K562 (cell line): Measurements from ENCODE around the gene BBC3. TPM values are rescaled to one million over a fixed set of nuclear protein-coding genes. Genes with fewer than 3 reads are reported as not detected.

Source experiments
- ATAC-seq: fragments of 200-7000 bp; cut with Tn5 transposase; 3 replicates; pipeline ENCODE4 v1.9.1; 2020; ENCODE audit warnings: moderate library complexity
- BruUV-seq: library from RNA; stranded (reverse); fragments of 400-500 nt; replicated peaks from 2 replicates; lab custom pipeline; 2021; lab: Mats Ljungman, UMichigan
- CTCF ChIA-PET: fragments of 300-600 bp; formaldehyde crosslinking; extraction: SDS; loops from one replicate; lab custom pipeline; 2021; ENCODE audit warnings: low intra/inter-chr PET ratio; lab: Yijun Ruan, JAX
- POLR2A ChIA-PET: fragments of 300-600, 350-650 bp; sonication (Branson Sonifier 250); formaldehyde crosslinking; extraction: SDS; loops from one replicate; lab custom pipeline; 2021; ENCODE audit warnings: antibody characterized with exemption, inconsistent platforms; lab: Yijun Ruan, JAX
- DNase-seq, 4 experiments: peaks; one replicate each; pipeline versions ENCODE4 v3.0.0 to v3.0.0-alpha.2; 2011 to 2018; ENCODE audit warnings: low spot score in 3 of 4, mixed read lengths in 3 of 4; ENCODE audit errors: extremely low read depth in 1 of 4
- FAIRE-seq: peaks from 2 replicates; lab custom pipeline; 2011; peaks lifted over from hg19 to GRCh38; lab: Jason Lieb, UNC
- H2AFZ ChIP-seq: 2 replicates; pipeline ENCODE4 v1.6.0; 2011; ENCODE audit warnings: low read depth, low read length, control low read depth, inconsistent platforms
- H3K27ac ChIP-seq: fragments of 200-600 bp; 3 replicates; pipeline ENCODE4 v1.8.0; 2011; ENCODE audit warnings: low read depth, mild to moderate bottlenecking, control low read depth, inconsistent platforms, low read length, moderate library complexity, mixed read lengths; ENCODE audit errors: extremely low read depth
- H3K27me3 ChIP-seq, 2 experiments: fragments of 300-600 bp in 1 of 2; 2 replicates in 1 of 2; 3 replicates in 1 of 2; pipeline versions ENCODE4 v1.6.0 to v1.8.0; 2011; ENCODE audit warnings: inconsistent platforms in 2 of 2, low read length in 2 of 2, mild to moderate bottlenecking in 1 of 2, mixed read lengths in 1 of 2, moderate library complexity in 1 of 2; ENCODE audit not compliant: control insufficient read depth in 2 of 2, insufficient read depth in 2 of 2
- H3K36me3 ChIP-seq: fragments of 300-600 bp; 3 replicates; pipeline ENCODE4 v1.8.0; 2011; ENCODE audit warnings: mild to moderate bottlenecking, low read length, inconsistent platforms; ENCODE audit not compliant: control insufficient read depth, insufficient read depth
- H3K4me1 ChIP-seq, 2 experiments: fragments of 200-600 bp in 1 of 2; replicated peaks in 1 of 2; 2 replicates in 1 of 2; 3 replicates in 1 of 2; pipeline versions ENCODE4 v1.5.1 to v1.8.0; 2011; ENCODE audit warnings: inconsistent platforms in 2 of 2, low read length in 2 of 2, mild to moderate bottlenecking in 1 of 2, mixed read lengths in 1 of 2, moderate library complexity in 1 of 2; ENCODE audit not compliant: control insufficient read depth in 2 of 2, insufficient read depth in 2 of 2
- H3K4me2 ChIP-seq: 2 replicates; pipeline ENCODE4 v1.6.1; 2011; ENCODE audit warnings: low read length, control low read depth, inconsistent platforms, mixed read lengths; ENCODE audit not compliant: insufficient read depth
- H3K4me3 ChIP-seq: fragments of 200-600 bp; sonication (generic), shearing (Covaris generic); 2 replicates; pipeline ENCODE4 v1.5.1; 2016; ENCODE audit warnings: control low read depth, inconsistent platforms
- H3K79me2 ChIP-seq: fragments of 200-600 bp; 3 replicates; pipeline ENCODE4 v1.8.0; 2011; ENCODE audit warnings: low read length, inconsistent platforms; ENCODE audit not compliant: control insufficient read depth, insufficient read depth
- H3K9ac ChIP-seq, 2 experiments: 2 replicates each; pipeline versions ENCODE4 v1.6.0 to v1.6.1; 2011; ENCODE audit warnings: low read depth in 2 of 2, low read length in 2 of 2, control low read depth in 1 of 2, inconsistent platforms in 1 of 2, mild to moderate bottlenecking in 1 of 2, mixed read lengths in 1 of 2; ENCODE audit not compliant: insufficient read depth in 1 of 2
- H3K9me1 ChIP-seq: one replicate; pipeline ENCODE4 v1.6.0; 2011; ENCODE audit warnings: inconsistent platforms, mild to moderate bottlenecking, low read length, moderate library complexity; ENCODE audit not compliant: control insufficient read depth, insufficient read depth
- H3K9me3 ChIP-seq: replicated peaks from 2 replicates; pipeline ENCODE4 v1.5.1; 2011; ENCODE audit warnings: low read depth, low read length, inconsistent platforms; ENCODE audit not compliant: control insufficient read depth, insufficient read depth
- H4K20me1 ChIP-seq: replicated peaks from 2 replicates; pipeline ENCODE4 v1.6.1; 2011; ENCODE audit warnings: low read length, inconsistent platforms, mixed read lengths; ENCODE audit not compliant: control insufficient read depth, insufficient read depth
- BMI1 ChIP-seq: fragments of 150-350 bp; IDR thresholded peaks from 2 replicates; pipeline ENCODE4 v1.6.1; 2014; ENCODE audit warnings: low read length
- E2F4 ChIP-seq: sonication (generic); formaldehyde crosslinking; IDR thresholded peaks from 2 replicates; pipeline ENCODE4 v1.8.0; 2022; ENCODE audit warnings: mild to moderate bottlenecking, low read depth, missing genetic modification reagents
- ERF ChIP-seq: fragments of 450-650 bp; formaldehyde crosslinking; IDR thresholded peaks from 2 replicates; pipeline ENCODE4 v1.4.0; 2020; ENCODE audit warnings: mild to moderate bottlenecking, mixed read lengths
- FOXK1 ChIP-seq: sonication (generic); formaldehyde crosslinking; IDR thresholded peaks from 2 replicates; pipeline ENCODE4 v1.8.0; 2022; ENCODE audit warnings: missing genetic modification reagents, mild to moderate bottlenecking, borderline replicate concordance
- GTF2F1 ChIP-seq: IDR thresholded peaks from 2 replicates; pipeline ENCODE4 v1.6.1; 2011; ENCODE audit warnings: low read depth, low read length, improper control_type of control experiment
- HLTF ChIP-seq: fragments of 450-650 bp; IDR thresholded peaks from 2 replicates; pipeline ENCODE4 v1.6.1; 2016
- HOMEZ ChIP-seq: fragments of 250-450 bp; sonication (Bioruptor Pico); IDR thresholded peaks from 2 replicates; pipeline ENCODE4 v1.4.0; 2020; ENCODE audit warnings: mild to moderate bottlenecking, moderate library complexity
- MCM5 ChIP-seq: fragments of 450-650 bp; IDR thresholded peaks from 2 replicates; pipeline ENCODE4 v1.6.1; 2016; ENCODE audit warnings: low read depth
- NFXL1 ChIP-seq: fragments of 450-650 bp; formaldehyde crosslinking; IDR thresholded peaks from 2 replicates; pipeline ENCODE4 v1.4.0; 2021; ENCODE audit warnings: mild to moderate bottlenecking
- NUFIP1 ChIP-seq: fragments of 450-650 bp; IDR thresholded peaks from 2 replicates; pipeline ENCODE4 v1.6.1; 2018; ENCODE audit not compliant: partially characterized antibody
- PREB ChIP-seq: sonication (generic); formaldehyde crosslinking; IDR thresholded peaks from 2 replicates; pipeline ENCODE4 v1.8.1; 2023; ENCODE audit warnings: mild to moderate bottlenecking, missing genetic modification reagents
- RBFOX2 ChIP-seq: fragments of 200-400 bp; formaldehyde crosslinking; IDR thresholded peaks from 2 replicates; pipeline ENCODE4 v1.6.1; 2017; ENCODE audit warnings: low read depth, mild to moderate bottlenecking, low read length, moderate library complexity
- ZC3H4 ChIP-seq: sonication (generic); formaldehyde crosslinking; IDR thresholded peaks from 2 replicates; pipeline ENCODE4 v1.9.0; 2021; ENCODE audit warnings: missing genetic modification reagents, borderline replicate concordance
- ZNF311 ChIP-seq: fragments of 250-450 bp; sonication (Bioruptor Pico); IDR thresholded peaks from 2 replicates; pipeline ENCODE4 v1.4.0; 2020; ENCODE audit warnings: mild to moderate bottlenecking, moderate library complexity
- ZNF445 ChIP-seq: fragments of 250-450 bp; sonication (Bioruptor Pico); IDR thresholded peaks from 2 replicates; pipeline ENCODE4 v1.4.0; 2020; ENCODE audit warnings: low read depth, mild to moderate bottlenecking, moderate library complexity
- WGBS: fragments of 100-300 bp; shearing (Covaris generic); methylation state at CpG from one replicate; pipeline ENCODE4 v1.1.6; 2016; ENCODE audit warnings: low coverage, mixed read lengths; ENCODE audit not compliant: insufficient coverage; ENCODE audit errors: missing lambda C conversion rate; 5-methylcytosine and 5-hydroxymethylcytosine counted together
- in situ Hi-C: fragments of 300-500 bp; cut with MboI; formaldehyde crosslinking; loops from 4 replicates; pipeline ENCODE4 v1.15.0; 2018; ENCODE audit warnings: inconsistent platforms, mixed read lengths
- intact Hi-C: fragments of 100-400 bp; cut with micrococcal nuclease; formaldehyde crosslinking; loops from 2 replicates; pipeline ENCODE4 v1.14.2; 2022
- polyA plus RNA-seq, 8 experiments: library from polyadenylated mRNA; depleted of rRNA in 4 of 8; stranded (reverse) in 5 of 8; unstranded in 3 of 8; fragments of >200 nt; fragmentation: Nextera tagmentation in 2 of 8; fragmentation: Illumina TruSeq in 1 of 8; extraction: Ambion mirVana in 2 of 8; extraction: Trizol in 1 of 8; gene quantifications; 2 replicates each; pipeline versions ENCODE4 v1.2.1 to v1.2.3, GENCODE V29; 2011 to 2014; ENCODE audit warnings: inconsistent platforms in 1 of 8, missing spikeins in 1 of 8
- total RNA-seq, 7 experiments: library from RNA; depleted of rRNA in 6 of 7; stranded (reverse); fragments of >200 nt in 6 of 7; fragmentation: Illumina TruSeq in 2 of 7; extraction: Trizol in 2 of 7; gene quantifications; 2 replicates each; pipeline versions ENCODE4 v1.2.1 to v1.2.3, GENCODE V29; 2011 to 2021; ENCODE audit warnings: low replicate concordance in 1 of 7

The BBC3 gene
- total and polyA plus RNA-seq, 9 of the 15 experiments (the other 6 are each of a cell fraction or from before 2014, with no cell fraction given) = 0.15 to 30.7 (median 4.8) TPM

GRCh38 chr19:47240556-47240955, 9.6 kb upstream of the BBC3 start:
- H3K4me1 ChIP-seq = peaks cover 28 to 51% of the 10 kb centered on the region in 2 experiments; a peak in 4 of 5 replicates
- H3K27ac ChIP-seq = peak overlapping the region; percentile 61; the same call in 2 of the 3 replicates
- in situ Hi-C loops = loop anchor here (10.0 kb wide), 1 partner anchor 386 kb away; the partner anchor contains the start of gene AP2S1
- no peaks in the 10 kb centered on the region for H3K27me3 ChIP-seq
- intact Hi-C loops = loop anchor here (5.0 to 10.0 kb wide), 3 partner anchors 88 to 376 kb away; partner anchors contain the start of gene ARHGAP35
- H3K79me2 ChIP-seq = no peaks in the 10 kb centered on the region; the same call in 2 of the 3 replicates
- ChIA-PET CTCF (no interaction called here), POLR2A (interaction anchor here (2.0 kb wide), 1 partner anchor 14 kb away, joined by 8 read pairs; no protein-coding TSS in a partner anchor)
- no TSS peak for BruUV-seq
- H2AFZ ChIP-seq = peak overlapping the region; percentile 52
- no peaks in the 10 kb centered on the region for H4K20me1 ChIP-seq
- no peaks in the 10 kb centered on the region for H3K9me1 ChIP-seq
- no peak overlapping the region for H3K4me3 ChIP-seq
- peak overlapping the region; percentile 44; the same call in 1 of the 2 replicates for H3K4me2 ChIP-seq
- no peaks in the 10 kb centered on the region for H3K36me3 ChIP-seq
- H3K9me3 ChIP-seq = no peaks in the 10 kb centered on the region; the same call in 1 of the 2 replicates
- ATAC-seq = no peak
- DNase-seq = no peak
- WGBS = 43% methylated on average over 4 of the region's 6 CpGs
- H3K9ac ChIP-seq = peak overlapping the region; percentile 60 to 85
- no peak for FAIRE-seq
- TF ChIP-seq MCM5 (no peak), ZNF311 (CRISPR knock-in tag) (no peak), GTF2F1 (no peak), ZNF445 (CRISPR knock-in tag) (no peak), HOMEZ (CRISPR knock-in tag) (no peak), HLTF (no peak), NFXL1 (CRISPR knock-in tag) (no peak), E2F4 (CRISPR knock-in tag) (0 out of 2 replicates have a peak, but pooled peaks have one; percentile 7), ERF (CRISPR knock-in tag) (0 out of 2 replicates have a peak, but pooled peaks have one; percentile 40), NUFIP1 (no peak), BMI1 (no peak), RBFOX2 (no peak), ZC3H4 (CRISPR knock-in tag) (peak; percentile 96; the same call in 1 of the 2 replicates), FOXK1 (CRISPR knock-in tag) (no peak), PREB (CRISPR knock-in tag) (no peak)
